ENCODE measurements around the gene MAN1C1. TPM values are rescaled to one million over a fixed set of nuclear protein-coding genes. Genes with fewer than 3 reads are reported as not detected.

The MAN1C1 gene
- total RNA-seq, 1 donor from 2014 or later: 6.8 TPM

GRCh38 chr1:25613091-25613490 is 3.5 kb upstream of the MAN1C1 start:
- H3K9me3 ChIP-seq (ENCODE audit: low read depth): no peaks in the 10 kb centered on the region
- DNase-seq (ENCODE audit: low spot score): no peak
- H3K9ac ChIP-seq: no peak overlapping the region
- H3K4me2 ChIP-seq: no peak overlapping the region
- H3K4me3 ChIP-seq: no peak overlapping the region
- Mint-ChIP-seq H3K4me1 (peaks cover 10% of the 10 kb centered on the region), H3K27ac (no peak overlapping the region), H3K27me3 (ENCODE audit: insufficient read depth, low read depth) (peaks cover 30% of the 10 kb centered on the region), H3K36me3 (no peaks in the 10 kb centered on the region), H3K4me3 (no peak overlapping the region), H3K9me3 (no peaks in the 10 kb centered on the region)
- TF ChIP-seq CTCF (IDR thresholded peaks at IDR 0.05) (no peak), EZH2phosphoT487 (IDR thresholded peaks at IDR 0.05) (no peak), EZH2 (IDR thresholded peaks at IDR 0.05) (no peak)
- H3K79me2 ChIP-seq (ENCODE audit: low read depth): no peaks in the 10 kb centered on the region
- peaks cover 14% of the 10 kb centered on the region for H3F3A ChIP-seq (ENCODE audit: low read depth)
- H2AFZ ChIP-seq (replicated peaks): no peak overlapping the region
- H3K27ac ChIP-seq: no peak overlapping the region
- H3K27me3 ChIP-seq: peaks cover 81% of the 10 kb centered on the region
- no peaks in the 10 kb centered on the region for H4K20me1 ChIP-seq (ENCODE audit: low read depth)
- H3K4me1 ChIP-seq: peaks cover 6% of the 10 kb centered on the region
- no peaks in the 10 kb centered on the region for H3K36me3 ChIP-seq

- Histone ChIP-seq H3K9me3 (ENCODE audit: low read depth) (no peaks in the 10 kb centered on the region), H3K4me2 (no peak overlapping the region), H2AFZ (replicated peaks) (no peak overlapping the region), H3K27ac (no peak overlapping the region), H4K20me1 (ENCODE audit: low read depth) (peaks cover 8% of the 10 kb centered on the region), H3K4me3 (no peak overlapping the region), H3K4me1 (peaks cover 16% of the 10 kb centered on the region), H3K36me3 (no peaks in the 10 kb centered on the region), H3K79me2 (ENCODE audit: low read depth) (no peaks in the 10 kb centered on the region), H3F3A (ENCODE audit: low read depth) (peaks cover 28% of the 10 kb centered on the region), H3K27me3 (peaks cover 80% of the 10 kb centered on the region), H3K9ac (no peak overlapping the region)
- H3K9me3 Mint-ChIP-seq: no peaks in the 10 kb centered on the region
- DNase-seq (ENCODE audit: low spot score): no peak
- H3K4me3 Mint-ChIP-seq: peak overlapping the region; percentile 62
- H3K4me1 Mint-ChIP-seq: peaks cover 22% of the 10 kb centered on the region
- H3K27ac Mint-ChIP-seq: no peak overlapping the region
- TF ChIP-seq CTCF (IDR thresholded peaks at IDR 0.05): no peak
- TF ChIP-seq EZH2 (IDR thresholded peaks at IDR 0.05): no peak
- TF ChIP-seq EZH2phosphoT487 (IDR thresholded peaks at IDR 0.05): no peak
- H3K27me3 Mint-ChIP-seq (ENCODE audit: insufficient read depth, low read depth): peaks cover 37% of the 10 kb centered on the region
- no peaks in the 10 kb centered on the region for H3K36me3 Mint-ChIP-seq
Measured at GRCh38 chr1:25614501-25615171, 2.0 kb upstream of the MAN1C1 start.

- H3K4me1 Mint-ChIP-seq: peaks cover 25% of the 10 kb centered on the region
- Histone ChIP-seq H3K4me1 (peaks cover 21% of the 10 kb centered on the region), H3K4me2 (no peak overlapping the region), H3K36me3 (no peaks in the 10 kb centered on the region), H3K27me3 (peaks cover 76% of the 10 kb centered on the region), H2AFZ (replicated peaks) (no peak overlapping the region), H3K79me2 (ENCODE audit: low read depth) (no peaks in the 10 kb centered on the region), H3K27ac (no peak overlapping the region), H4K20me1 (ENCODE audit: low read depth) (peaks cover 8% of the 10 kb centered on the region), H3K9me3 (ENCODE audit: low read depth) (no peaks in the 10 kb centered on the region), H3K4me3 (no peak overlapping the region), H3K9ac (no peak overlapping the region), H3F3A (ENCODE audit: low read depth) (peaks cover 29% of the 10 kb centered on the region)
- H3K27me3 Mint-ChIP-seq (ENCODE audit: insufficient read depth, low read depth): peaks cover 40% of the 10 kb centered on the region
- H3K9me3 Mint-ChIP-seq: no peaks in the 10 kb centered on the region
- no peak for DNase-seq (ENCODE audit: low spot score)
- H3K4me3 Mint-ChIP-seq: no peak overlapping the region
- no peaks in the 10 kb centered on the region for H3K36me3 Mint-ChIP-seq
- TF ChIP-seq CTCF (IDR thresholded peaks at IDR 0.05) (no peak), EZH2 (IDR thresholded peaks at IDR 0.05) (no peak), EZH2phosphoT487 (IDR thresholded peaks at IDR 0.05) (no peak)
- no peak overlapping the region for H3K27ac Mint-ChIP-seq
Measured at GRCh38 chr1:25615172-25615541, 1.4 kb upstream of the MAN1C1 start.

Data from neural progenitor cell (in vitro differentiated cells).